Islet precursor cell (in vitro differentiated cells): Measurements from ENCODE around the gene LCK.
"Not testable (repeated sequence)": the region's sequence is repeated elsewhere in the genome, so short reads cannot be mapped to it uniquely, and the experiment has no call there.

ENCODE experiments used
- DNase-seq: peaks from one replicate; pipeline ENCODE4 v3.0.0-alpha.2; 2018

LCK gene

GRCh38 chr1:32240140-32240951 is 10.7 kb upstream of the LCK start:
- peak; percentile 92 for DNase-seq

GRCh38 chr1:32241001-32241763 is 9.9 kb upstream of the LCK start:
- peak; percentile 86 for DNase-seq

- DNase-seq = peak; percentile 66
These were observed 8.7 kb upstream of the LCK start for GRCh38 chr1:32242341-32242851.

GRCh38 chr1:32246888-32247273 is 4.2 kb upstream of the LCK start, which contains the start of gene FAM167B:
TSS of gene FAM167B (plus strand) at chr1:32247222. CDS start at chr1:32247422, 200 bp downstream.
- no peak for DNase-seq

- no peak for DNase-seq
These were observed 3.6 kb upstream of the LCK start for GRCh38 chr1:32247452-32247851.

GRCh38 chr1:32247983-32248889 is 2.8 kb upstream of the LCK start:
- DNase-seq = peak; percentile 94

- DNase-seq = no peak
These were observed 1.1 kb upstream of the LCK start for GRCh38 chr1:32249831-32250525.

- no peak for DNase-seq
These were observed 4.3 kb downstream of the LCK start for GRCh38 chr1:32255072-32256071.

- DNase-seq = no peak
These were observed 5.6 kb downstream of the LCK start for GRCh38 chr1:32256473-32257226.

- DNase-seq = no peak
These were observed 6.1 kb downstream of the LCK start for GRCh38 chr1:32257227-32257508.

GRCh38 chr1:32263236-32263593 is 12.2 kb downstream of the LCK start:
- DNase-seq = not testable (repeated sequence)

GRCh38 chr1:32263744-32264143 is 12.7 kb downstream of the LCK start:
- DNase-seq = no peak

GRCh38 chr1:32265846-32266245 is 14.8 kb downstream of the LCK start:
- no peak for DNase-seq

- DNase-seq = no peak
These were observed 16.0 kb downstream of the LCK start for GRCh38 chr1:32266921-32267591.

GRCh38 chr1:32269744-32270143 is 18.7 kb downstream of the LCK start:
- DNase-seq = no peak

GRCh38 chr1:32272557-32273390 is 21.7 kb downstream of the LCK start:
- no peak for DNase-seq

- peak; percentile 91 for DNase-seq
These were observed 22.5 kb downstream of the LCK start for GRCh38 chr1:32273391-32274208.
